ENCODE results near the gene SCUBE1. TPM values are rescaled to one million over a fixed set of nuclear protein-coding genes. Genes with fewer than 3 reads are reported as not detected.

Gene SCUBE1
- total RNA-seq, 1 experiment from 2014 or later = 0.54 TPM

- intact Hi-C loops (cut with micrococcal nuclease; ENCODE audit: unreplicated experiment) = no loop called here
- no peak overlapping the region for H3K27ac Mint-ChIP-seq (ENCODE audit: unreplicated experiment)
- DNase-seq = no peak
- CTCF ChIA-PET = no interaction called here
- no peaks in the 10 kb centered on the region for H3K9me3 Mint-ChIP-seq (ENCODE audit: low read depth, unreplicated experiment)
- no peak overlapping the region for H3K4me3 Mint-ChIP-seq (ENCODE audit: low read depth, unreplicated experiment)
- TF ChIP-seq, protein P1, sequence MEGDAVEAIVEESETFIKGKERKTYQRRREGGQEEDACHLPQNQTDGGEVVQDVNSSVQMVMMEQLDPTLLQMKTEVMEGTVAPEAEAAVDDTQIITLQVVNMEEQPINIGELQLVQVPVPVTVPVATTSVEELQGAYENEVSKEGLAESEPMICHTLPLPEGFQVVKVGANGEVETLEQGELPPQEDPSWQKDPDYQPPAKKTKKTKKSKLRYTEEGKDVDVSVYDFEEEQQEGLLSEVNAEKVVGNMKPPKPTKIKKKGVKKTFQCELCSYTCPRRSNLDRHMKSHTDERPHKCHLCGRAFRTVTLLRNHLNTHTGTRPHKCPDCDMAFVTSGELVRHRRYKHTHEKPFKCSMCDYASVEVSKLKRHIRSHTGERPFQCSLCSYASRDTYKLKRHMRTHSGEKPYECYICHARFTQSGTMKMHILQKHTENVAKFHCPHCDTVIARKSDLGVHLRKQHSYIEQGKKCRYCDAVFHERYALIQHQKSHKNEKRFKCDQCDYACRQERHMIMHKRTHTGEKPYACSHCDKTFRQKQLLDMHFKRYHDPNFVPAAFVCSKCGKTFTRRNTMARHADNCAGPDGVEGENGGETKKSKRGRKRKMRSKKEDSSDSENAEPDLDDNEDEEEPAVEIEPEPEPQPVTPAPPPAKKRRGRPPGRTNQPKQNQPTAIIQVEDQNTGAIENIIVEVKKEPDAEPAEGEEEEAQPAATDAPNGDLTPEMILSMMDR (IDR thresholded peaks at IDR 0.05; ENCODE audit: unreplicated experiment) = no peak
- no TSS peak for BruUV-seq (replicated peaks)
- H3K36me3 Mint-ChIP-seq (ENCODE audit: insufficient read depth, unreplicated experiment) = no peaks in the 10 kb centered on the region
- H3K4me1 Mint-ChIP-seq (ENCODE audit: low read depth, unreplicated experiment) = no peaks in the 10 kb centered on the region
- H3K27me3 Mint-ChIP-seq (ENCODE audit: unreplicated experiment) = peaks cover 97% of the 10 kb centered on the region
Observed at GRCh38 chr22:43304831-43305590, 38.2 kb downstream of the SCUBE1 start.

- Mint-ChIP-seq H3K27me3 (ENCODE audit: unreplicated experiment) (peaks cover 97% of the 10 kb centered on the region), H3K4me3 (ENCODE audit: low read depth, unreplicated experiment) (no peak overlapping the region), H3K36me3 (ENCODE audit: insufficient read depth, unreplicated experiment) (no peaks in the 10 kb centered on the region), H3K27ac (ENCODE audit: unreplicated experiment) (no peak overlapping the region), H3K9me3 (ENCODE audit: low read depth, unreplicated experiment) (no peaks in the 10 kb centered on the region), H3K4me1 (ENCODE audit: low read depth, unreplicated experiment) (no peaks in the 10 kb centered on the region)
- no TSS peak for BruUV-seq (replicated peaks)
- TF ChIP-seq, protein P1 (IDR thresholded peaks at IDR 0.05; ENCODE audit: unreplicated experiment) = no peak
- intact Hi-C loops (cut with micrococcal nuclease; ENCODE audit: unreplicated experiment) = no loop called here
- no peak for DNase-seq
- CTCF ChIA-PET = no interaction called here
Observed at GRCh38 chr22:43303751-43304150, 39.4 kb downstream of the SCUBE1 start.

- DNase-seq = no peak
- intact Hi-C loops (cut with micrococcal nuclease; ENCODE audit: unreplicated experiment) = no loop called here
- CTCF ChIA-PET = no interaction called here
- no TSS peak for BruUV-seq (replicated peaks)
- TF ChIP-seq, protein P1 (IDR thresholded peaks at IDR 0.05; ENCODE audit: unreplicated experiment) = no peak
- no peaks in the 10 kb centered on the region for H3K9me3 Mint-ChIP-seq (ENCODE audit: low read depth, unreplicated experiment)
- H3K36me3 Mint-ChIP-seq (ENCODE audit: insufficient read depth, unreplicated experiment) = no peaks in the 10 kb centered on the region
- H3K4me1 Mint-ChIP-seq (ENCODE audit: low read depth, unreplicated experiment) = no peaks in the 10 kb centered on the region
- peaks cover 97% of the 10 kb centered on the region for H3K27me3 Mint-ChIP-seq (ENCODE audit: unreplicated experiment)
- H3K4me3 Mint-ChIP-seq (ENCODE audit: low read depth, unreplicated experiment) = no peak overlapping the region
- no peak overlapping the region for H3K27ac Mint-ChIP-seq (ENCODE audit: unreplicated experiment)
Observed at GRCh38 chr22:43303166-43303565, 40.0 kb downstream of the SCUBE1 start.

DNA sequence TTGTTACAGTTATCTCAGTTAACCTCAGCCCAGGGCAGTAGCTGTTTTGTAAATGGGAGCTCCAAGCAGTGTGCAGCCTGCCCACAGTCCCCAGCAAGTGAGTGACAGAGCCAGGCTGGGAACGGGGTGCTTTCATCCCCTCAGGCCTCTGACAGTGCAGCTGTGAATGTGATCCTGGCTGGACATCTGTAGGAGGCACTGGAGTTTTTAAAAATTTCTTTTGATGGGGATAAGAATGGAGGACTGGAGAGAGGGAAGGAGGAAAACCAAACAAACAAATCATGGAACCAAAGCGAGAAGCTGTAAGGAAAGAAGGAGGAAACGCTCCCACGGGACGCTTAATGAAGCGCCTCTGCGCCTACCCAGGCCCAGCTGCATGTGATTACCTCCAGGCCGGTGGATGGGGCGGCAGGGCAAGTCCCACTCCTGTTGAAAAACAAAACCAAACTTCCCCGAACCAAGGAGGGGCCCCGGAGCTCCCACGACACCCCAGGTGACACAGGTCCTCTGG, 40.6 kb downstream of the SCUBE1 start:
- no peaks in the 10 kb centered on the region for H3K4me1 Mint-ChIP-seq (ENCODE audit: low read depth, unreplicated experiment)
- H3K4me3 Mint-ChIP-seq (ENCODE audit: low read depth, unreplicated experiment) = no peak overlapping the region
- no peaks in the 10 kb centered on the region for H3K36me3 Mint-ChIP-seq (ENCODE audit: insufficient read depth, unreplicated experiment)
- H3K9me3 Mint-ChIP-seq (ENCODE audit: low read depth, unreplicated experiment) = no peaks in the 10 kb centered on the region
- no peak for DNase-seq
- TF ChIP-seq, protein P1 (IDR thresholded peaks at IDR 0.05; ENCODE audit: unreplicated experiment) = no peak
- no peak overlapping the region for H3K27ac Mint-ChIP-seq (ENCODE audit: unreplicated experiment)
- CTCF ChIA-PET = no interaction called here
- no TSS peak for BruUV-seq (replicated peaks)
- H3K27me3 Mint-ChIP-seq (ENCODE audit: unreplicated experiment) = peaks cover 100% of the 10 kb centered on the region
- intact Hi-C loops (cut with micrococcal nuclease; ENCODE audit: unreplicated experiment) = no loop called here
